Ureter (tissue), 1 donor: ENCODE measurements around the gene SINHCAF. TPM values are rescaled to one million over a fixed set of nuclear protein-coding genes. Genes with fewer than 3 reads are reported as not detected.
A peak's percentile ranks its signal among the peaks of the same experiment; 100 is the strongest.

Experiments used
- DNase-seq: peaks from one replicate; pipeline ENCODE4 v3.0.0-alpha.2; 2020; ENCODE audit warnings: low spot score
- total RNA-seq: library from RNA; stranded (reverse); gene quantifications from one replicate; pipeline ENCODE4 v1.2.4, GENCODE V29; 2023
- donor health status: DM: yes; HTN: yes; CAD: no.

The SINHCAF gene
- total RNA-seq, 1 donor from 2014 or later, result 88.4 TPM

DNA sequence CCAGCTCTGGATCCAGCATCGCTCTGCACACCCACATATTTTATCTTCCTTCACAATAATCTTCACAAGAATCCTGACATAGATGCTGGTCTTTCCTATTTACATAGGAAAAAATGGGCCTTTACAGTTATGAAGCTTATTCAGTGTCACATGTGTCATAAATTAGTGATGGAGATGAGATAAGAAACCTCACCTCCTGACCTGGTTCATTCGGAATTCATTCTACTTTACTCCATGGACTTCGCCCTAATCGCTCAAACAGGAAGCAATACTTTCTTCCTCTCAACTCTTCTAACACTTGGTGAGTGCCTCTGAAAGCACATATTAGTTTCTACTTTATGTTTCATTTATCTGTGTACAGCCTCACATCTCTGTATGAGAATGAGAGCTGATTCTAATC, 12.0 kb upstream of the SINHCAF start:
- DNase-seq, result no peak

DNA sequence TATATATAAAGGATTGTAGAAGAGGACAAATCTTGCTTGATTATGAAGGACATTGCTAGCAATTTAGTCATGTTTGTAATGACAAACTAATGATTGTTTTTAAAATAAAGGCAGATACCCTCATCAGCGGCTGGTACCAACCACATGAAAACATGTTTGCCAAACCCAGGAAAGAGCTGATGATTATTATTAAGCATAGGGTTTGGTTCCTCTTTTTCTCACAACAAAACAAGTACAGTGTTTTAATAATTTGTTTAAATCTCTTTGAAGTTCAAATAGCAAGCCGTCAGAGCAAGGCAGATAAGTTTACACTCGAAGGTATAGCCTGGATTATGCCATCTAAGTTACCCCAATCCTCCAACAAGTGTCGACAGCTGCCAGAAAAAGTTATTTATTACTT, 5.3 kb upstream of the SINHCAF start:
- DNase-seq, result no peak

DNA sequence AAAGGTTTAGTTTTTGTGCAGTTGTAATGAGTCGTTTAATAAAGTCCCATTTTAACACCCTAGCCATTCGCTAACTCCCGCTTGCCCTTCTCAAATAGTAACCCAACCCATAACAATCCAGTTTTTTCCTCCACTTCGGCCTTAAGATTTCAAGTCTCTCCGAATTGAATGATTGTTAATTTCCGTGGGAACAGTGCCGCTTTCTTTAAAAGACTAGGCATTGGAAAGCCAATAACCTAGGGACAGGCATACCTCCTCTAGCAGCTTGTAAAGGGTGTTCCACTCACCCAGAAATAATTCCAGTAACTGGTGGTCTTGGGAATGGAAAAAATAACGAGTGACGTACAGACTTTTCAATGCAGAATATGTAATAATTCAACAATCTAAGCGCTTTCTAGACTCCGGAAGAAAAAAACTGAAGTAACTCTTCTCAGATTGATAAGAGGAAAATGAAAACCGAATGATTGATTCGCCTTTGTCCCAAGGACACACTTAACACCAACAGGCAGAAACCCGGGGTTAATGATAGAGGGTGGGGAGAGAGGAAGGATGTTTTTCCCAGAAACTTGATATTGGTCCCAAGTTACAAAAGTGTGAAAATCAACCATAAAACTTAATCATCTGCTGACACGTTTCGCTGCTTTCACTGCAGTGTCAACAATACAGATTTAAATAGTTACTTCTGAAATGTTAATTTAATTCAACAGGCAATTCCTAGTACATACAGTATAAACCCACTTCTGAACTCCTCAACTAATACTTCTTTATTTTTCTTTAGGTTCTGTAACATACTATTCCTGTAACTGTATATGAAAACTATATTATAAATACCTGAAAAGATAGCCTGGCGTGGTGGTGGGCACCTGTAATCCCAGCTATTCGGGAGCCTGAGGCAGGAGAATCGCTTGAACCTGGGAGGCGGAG, 1.0 kb upstream of the SINHCAF start:
- DNase-seq, result no peak

DNA sequence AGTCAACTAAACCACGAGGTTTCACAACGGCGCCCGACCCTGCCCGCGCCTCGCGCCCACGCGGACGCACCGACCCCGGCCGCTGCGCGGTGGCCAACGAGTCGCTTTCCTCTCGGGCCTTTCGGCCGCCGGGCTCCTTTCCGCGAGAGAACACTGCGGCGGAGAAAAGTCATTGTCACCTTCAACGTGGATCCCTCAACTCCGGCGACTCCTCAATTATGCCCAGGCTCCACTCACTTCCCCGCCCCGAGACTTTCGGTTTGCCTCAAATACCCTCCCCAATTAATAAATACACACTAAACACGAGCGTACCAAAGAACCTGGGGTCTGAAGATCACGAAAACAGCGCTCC, 450 bp downstream of the SINHCAF start:
- DNase-seq, result peak; percentile 50

DNA sequence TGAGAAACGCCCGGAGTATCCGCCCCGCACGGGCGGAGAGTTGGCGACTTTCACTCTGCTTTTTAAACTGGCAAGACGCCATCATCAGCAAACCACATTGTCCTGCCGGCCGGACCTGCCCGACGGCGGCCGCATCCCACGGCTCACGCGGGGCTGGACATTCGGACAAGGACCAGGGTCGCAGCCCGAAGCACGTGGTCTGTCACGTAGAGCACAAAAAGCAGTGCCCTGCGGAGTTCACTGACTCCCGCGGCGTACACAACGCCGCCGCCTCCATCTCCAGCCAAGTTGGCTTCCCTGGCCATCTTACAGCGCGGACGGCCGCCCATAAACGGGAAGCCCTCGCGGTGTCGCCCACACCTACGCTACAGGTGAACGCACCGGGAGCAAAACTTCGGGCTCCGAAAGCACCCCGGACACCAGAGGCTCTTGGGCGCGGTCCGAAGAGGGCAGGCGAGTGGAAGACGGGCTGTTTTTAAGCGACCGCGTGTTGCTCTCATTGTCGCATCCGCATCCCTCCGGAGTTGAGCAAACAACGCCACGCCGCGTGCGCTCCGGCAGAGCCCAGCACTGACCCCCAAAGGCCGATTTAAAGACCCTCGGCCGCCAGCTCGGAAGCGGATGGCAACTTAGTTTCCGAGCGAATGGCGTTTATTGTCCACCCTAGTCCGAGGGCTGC, 966 bp downstream of the SINHCAF start:
- peak; percentile 72 for DNase-seq

DNA sequence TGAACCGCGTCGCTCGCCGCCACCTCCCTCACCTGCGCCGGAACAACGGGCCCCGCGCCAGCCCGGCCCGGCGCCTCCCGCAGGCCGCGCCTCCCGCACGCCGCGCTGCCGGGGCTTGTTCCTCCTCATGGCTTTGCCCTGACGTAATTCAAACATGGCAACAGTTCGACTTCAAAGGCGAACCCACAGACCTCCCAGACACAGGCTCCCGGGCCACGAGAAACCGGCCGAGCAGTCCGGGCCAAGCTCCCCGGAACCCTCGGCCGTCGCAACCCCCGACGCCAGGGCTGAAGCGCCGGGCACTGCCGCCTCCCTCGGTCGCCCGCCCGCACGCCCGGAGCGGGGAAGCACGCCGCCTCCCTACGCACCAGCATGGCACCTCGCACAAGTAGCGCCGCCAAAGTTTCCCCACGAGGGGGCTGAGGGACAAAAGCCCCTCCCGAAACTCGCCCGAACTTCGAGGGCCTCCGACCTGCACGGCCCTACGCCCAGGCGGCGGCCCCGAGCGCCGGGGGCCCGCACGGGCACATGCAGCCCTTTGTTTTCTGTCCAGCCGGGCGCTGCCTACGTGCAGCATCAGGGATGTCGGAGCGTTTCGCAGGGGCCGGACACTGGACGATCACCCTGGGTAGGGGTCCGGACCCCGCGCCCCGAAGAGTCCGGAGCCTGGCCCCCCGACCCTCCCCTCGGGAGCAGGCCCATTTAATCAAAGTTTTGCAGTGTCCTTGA, 1.7 kb downstream of the SINHCAF start:
- DNase-seq, result peak; percentile 79

DNA sequence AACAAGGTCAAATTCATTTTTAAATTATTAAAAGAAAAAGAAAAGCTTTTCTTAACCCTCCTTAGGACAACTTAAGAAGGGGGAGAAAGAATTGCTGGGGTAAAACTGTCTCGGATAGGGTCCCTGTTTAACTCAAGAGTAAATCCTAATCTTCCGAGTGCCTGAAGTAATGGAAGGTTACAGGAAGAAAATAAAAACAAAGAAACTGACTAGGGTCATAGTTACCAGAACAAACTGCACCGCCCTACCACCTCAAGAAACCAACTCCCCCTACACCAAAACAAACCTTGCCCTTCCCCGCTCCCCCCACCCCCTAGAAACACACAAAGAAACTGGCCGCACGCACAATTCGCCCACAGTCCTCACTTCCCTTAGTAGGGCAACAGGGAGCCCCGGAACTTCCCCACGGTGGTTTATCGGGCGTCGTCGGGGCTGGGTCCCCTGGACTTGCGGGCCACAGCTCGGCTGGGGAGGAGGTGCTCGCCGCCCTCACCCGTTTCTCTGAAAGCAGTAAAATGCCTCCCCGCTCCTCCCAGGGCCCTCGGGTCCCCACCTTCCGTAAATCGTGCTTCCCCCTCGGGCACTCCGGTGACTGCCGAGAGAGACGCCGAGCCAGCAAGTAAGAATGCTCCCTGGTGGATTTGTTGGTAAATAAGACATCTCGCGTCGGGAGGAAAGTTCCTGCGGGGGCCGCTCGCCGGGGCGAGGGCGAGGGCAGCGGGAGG, 2.4 kb downstream of the SINHCAF start:
- DNase-seq, result peak; percentile 44

DNA sequence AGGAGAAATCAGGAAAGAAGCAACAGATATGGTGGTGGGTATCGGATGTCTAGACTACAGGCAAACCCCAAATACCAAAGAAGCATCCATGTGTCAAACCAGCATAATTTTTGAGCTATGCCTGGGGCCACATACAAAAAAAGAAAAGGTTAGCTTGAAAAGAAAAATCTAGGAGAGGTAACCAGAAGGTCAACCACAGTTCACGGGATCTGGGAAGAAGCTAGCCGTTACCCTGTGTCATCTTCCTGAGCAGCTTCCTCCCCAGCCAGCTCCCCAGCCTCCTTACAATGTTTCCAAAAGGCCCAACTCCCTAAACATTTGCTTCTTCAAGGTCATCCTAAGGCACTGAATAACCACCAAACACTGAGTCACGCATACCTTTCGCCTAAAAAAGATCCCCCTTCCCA, 3.1 kb downstream of the SINHCAF start:
- no peak for DNase-seq

DNA sequence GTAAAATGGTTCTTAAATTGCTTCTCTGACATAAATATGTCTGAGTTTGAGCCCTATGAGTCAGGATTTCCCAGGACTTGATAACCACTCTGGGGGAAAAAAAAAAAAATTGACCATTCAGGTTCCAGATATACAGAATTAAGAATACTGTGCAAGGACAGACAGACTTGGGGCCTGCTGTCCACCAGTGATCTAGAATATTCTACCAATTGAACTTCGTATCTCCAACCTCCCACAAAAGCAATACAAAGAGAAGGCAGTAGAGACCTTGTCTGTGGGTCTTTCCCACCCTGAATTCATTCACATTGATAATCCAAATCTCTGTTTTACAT, 4.1 kb downstream of the SINHCAF start:
- no peak for DNase-seq

DNA sequence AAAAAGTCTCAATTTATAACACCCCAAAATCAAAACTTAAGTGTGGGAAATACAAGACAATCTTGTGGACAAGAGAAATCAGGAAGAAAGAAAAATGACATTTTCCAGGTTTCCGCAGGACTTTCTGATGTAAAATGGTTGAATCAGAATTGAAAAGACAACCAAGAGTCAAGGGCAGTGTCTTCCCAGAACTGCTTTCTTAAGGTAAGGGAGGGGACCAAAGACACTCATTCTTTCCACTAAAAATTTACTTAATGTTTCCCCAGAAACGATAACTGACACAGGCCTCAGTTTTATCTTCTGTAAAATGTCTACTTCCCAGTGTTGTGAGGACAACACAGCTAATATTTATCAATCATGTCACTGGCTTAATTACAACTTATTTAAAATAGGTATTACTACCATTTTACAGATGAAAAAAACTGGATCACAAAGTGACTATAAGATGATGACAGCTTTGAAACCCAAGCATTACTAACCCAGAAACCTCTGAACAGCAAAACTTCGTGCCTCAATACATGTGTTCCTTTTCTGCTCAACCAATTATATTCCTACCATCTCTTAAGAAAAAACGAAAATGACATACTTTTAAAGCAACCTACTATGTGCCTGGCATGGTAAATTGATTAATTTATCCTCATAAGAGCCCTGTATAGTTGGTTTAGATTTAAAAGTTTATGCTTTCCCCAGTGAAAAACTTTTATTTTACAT, 4.6 kb downstream of the SINHCAF start:
- DNase-seq, result no peak

DNA sequence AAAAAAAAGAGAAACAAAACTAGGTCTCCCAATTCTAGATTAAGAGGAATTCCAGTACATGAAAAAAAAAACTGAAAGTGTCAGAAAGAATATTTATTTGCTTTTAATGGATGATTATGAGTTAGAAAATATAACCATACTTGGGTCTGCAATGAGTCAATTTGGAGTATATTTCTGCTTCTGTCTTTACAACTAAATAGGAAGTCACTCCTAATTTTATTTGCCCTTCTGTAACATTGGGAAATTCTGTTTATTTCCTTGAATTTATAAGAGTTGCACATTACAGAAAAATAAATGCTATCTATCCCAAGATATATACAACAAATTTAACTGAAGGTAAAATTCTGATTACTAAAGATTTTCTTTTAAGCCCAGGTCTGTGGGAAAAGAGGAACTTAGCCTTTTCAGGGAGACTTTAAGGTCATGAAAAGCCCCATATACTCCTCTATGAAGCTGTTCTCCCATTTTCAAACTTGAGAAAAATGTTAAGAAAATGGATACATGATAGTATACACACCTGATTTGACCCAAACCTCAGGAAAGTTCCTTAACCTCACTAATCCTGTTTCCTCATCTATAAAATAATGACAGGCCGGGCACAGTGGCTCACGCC, 7.2 kb downstream of the SINHCAF start:
- no peak for DNase-seq

DNA sequence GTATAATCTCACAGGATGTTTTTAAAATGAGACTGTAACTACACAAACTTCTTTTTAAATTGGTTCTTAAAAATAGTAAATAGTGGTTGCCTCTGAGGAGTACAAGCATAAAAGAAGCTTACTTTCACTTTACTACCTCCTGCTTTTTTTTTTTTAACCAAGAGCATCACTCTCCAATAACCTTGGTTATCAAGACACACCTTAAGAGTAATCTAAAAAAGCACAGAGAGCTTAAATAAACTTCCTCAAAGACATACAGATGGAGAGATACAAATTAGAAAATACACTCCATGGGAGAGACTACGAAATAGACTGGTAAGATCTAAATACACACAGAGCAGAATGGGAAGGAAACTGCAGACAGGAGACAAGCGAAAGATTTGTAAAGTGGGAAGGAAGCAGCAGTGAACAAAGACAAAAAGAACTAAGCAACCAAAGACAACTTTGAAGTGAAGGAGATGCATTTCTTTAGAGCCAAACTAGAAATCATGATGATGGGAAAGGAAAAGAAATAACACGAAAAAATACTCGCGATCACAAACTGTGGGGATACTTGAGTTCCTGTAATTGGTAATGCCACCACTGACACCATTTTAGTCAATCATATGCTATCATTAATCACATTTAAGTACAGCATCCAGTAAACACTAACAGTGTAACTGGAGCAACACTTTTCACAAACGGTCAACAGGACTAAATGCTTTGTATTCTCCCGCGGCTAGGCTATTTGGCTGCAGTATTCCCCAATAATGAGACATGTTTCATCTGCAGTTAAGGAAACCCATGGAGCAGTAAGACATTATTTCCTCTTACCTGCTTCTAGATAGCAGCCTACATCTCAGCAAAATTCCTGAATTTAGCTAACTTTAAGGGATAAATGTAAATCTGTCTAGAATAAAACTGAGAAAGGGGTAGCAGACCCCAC, 8.2 kb downstream of the SINHCAF start:
- no peak for DNase-seq

DNA sequence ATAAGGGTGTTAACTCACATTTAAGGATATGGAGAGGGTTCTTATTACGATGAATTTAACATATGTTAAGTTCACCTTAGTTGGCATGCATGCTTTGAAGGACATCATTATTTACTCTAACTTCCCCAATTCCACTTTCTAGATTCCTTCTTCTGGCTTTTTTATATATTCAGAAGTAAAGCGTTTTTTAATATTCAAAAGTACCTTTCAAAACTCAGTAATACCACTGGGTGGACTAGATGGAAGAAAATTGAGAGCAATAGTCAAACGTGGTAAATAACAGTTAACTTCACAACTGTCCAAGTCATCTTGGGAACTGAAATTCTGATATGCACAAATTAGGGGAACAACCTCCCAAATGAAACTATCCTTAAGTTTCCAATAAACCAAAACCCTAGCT, 9.1 kb downstream of the SINHCAF start:
- DNase-seq, result no peak

DNA sequence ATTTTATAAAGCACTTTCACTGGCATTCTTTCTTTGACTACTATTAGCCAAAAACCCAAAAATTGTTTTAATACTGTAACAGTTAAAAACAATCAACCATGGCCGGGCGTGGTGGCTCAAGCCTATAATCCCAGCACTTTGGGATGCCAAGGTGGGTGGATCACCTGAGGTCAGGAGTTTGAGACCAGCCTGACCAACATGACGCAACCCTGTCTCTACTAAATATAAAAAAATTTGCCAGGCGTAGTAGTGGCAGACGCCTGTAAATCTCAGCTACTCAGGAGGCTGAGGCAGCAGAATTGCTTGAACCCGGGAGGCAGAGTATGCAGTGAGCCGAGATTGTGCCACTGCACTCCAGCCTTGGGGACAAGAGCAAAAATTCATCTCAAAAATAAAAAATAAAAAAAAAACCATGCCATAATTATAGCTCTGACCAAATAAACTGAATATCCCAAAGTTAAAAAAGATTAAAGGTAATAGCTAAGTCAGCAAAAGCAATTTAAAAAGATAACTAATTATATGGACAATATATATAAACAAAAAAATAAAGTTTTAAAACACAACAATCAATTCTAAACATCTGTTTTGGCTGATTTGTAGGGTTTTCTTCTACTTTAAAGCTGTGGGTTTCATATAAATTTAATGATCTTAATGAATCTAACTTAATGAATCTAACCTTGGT, 10.0 kb downstream of the SINHCAF start:
- DNase-seq, result no peak

DNA sequence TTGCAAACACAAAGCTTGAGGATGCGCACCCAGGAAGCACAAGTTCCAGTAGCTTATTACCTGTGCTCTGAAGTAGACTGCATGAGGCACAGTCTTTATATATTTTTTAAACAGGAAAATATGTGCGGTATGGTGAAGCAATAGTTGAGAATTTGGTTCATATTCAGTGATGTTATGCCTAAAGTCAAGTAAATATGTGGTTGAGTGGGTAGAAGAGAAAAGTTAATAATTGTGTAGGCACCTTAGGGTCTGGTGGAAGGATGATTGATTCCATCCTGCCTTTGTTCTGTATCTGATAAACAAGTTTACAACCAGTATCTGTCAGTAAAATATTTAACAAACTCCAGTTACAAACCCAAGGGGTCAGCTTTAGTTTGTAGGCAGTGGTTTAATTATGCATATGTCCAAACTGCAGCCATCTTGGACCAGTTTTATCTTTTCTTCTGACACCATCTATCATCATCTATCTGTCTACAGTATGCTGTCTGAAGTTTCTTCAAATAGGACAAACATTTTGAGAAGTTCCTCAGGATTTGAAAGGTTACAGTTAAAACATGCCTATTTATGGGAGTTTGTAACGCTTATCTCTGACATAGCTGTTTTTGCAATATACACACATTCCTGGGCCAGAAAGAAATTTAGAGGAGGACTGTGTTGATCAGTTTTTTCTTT, 10.8 kb downstream of the SINHCAF start:
- no peak for DNase-seq

DNA sequence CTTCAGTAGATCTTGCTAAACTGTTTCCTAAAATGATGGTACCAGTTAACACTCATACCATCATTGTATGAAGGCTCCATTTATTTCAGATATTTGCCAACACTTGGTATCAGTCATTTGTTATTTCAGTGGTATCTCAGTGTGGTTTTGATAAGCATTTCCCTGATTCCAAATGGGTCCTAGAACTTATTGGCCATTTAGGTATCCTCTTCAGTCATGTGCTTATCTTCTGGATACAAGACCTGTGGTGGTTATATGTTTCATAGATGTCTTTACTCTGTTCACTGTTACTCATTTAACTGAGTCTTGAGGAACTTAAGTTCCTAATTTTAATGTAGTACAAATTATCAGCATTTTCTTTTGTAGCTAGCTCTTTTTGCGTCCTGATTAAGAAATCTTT, 13.5 kb downstream of the SINHCAF start:
- no peak for DNase-seq

DNA sequence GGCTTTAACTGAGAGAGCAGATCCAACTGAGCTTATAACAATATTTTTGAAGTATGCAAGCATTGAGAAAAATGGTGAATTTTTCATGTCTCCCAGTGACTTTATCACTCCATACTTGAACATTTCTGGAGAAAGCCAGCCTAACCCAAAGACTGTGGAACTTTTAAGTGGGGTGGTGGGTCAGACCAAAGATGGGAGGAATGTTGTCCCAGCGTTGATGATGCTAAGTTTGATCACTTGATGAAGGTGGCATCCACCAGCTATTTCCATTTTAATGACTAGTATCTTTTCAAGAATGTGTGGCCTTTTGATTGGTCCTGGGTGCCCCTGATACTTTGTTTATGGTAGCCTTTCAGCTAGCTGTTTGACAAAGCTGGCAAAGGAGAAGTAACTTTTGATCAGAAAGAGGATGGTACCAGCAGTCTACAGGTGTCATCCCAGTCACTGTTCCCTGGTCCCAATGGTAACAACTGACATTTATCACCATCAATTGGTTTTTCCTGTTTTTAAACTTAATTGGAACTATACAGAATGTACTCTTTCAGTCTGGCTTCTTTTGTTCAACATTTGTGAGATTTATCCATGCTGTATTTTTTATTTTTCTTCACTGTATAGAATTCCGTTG, 14.2 kb downstream of the SINHCAF start:
- DNase-seq, result no peak

DNA sequence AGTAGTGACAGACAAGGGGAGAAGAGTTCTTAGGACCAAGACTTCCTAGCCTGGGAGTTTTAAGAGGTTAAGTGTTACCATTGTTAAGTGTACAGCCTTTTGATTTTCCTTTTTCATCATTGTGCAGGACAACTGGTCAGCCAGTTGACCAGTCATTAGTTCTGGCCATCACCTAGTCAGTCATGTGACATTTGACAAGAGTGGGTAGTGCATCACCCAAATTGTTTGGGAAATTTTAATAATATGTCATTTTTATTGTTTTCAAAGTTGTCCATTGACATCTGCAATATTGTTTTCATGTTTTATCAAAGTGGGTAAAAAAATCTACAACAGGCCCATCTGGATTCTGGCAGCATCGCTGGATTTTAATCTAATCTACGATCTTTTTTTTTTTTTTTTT, 15.5 kb downstream of the SINHCAF start:
- DNase-seq, result no peak
